HG02840 (cell line): ENCODE data around the gene SGO1.
"Not testable (repeated sequence)": the region's sequence is repeated elsewhere in the genome, so short reads cannot be mapped to it uniquely, and the experiment has no call there.

Source experiments
- ATAC-seq: cut with Tn5 transposase; IDR thresholded peaks from one replicate; pipeline ENCODE4 v1.9.1; 2021; ENCODE audit warnings: mild to moderate bottlenecking, moderate library complexity, moderate number of reproducible peaks; ENCODE audit not compliant: unreplicated experiment, low FRiP score

SGO1 gene

DNA sequence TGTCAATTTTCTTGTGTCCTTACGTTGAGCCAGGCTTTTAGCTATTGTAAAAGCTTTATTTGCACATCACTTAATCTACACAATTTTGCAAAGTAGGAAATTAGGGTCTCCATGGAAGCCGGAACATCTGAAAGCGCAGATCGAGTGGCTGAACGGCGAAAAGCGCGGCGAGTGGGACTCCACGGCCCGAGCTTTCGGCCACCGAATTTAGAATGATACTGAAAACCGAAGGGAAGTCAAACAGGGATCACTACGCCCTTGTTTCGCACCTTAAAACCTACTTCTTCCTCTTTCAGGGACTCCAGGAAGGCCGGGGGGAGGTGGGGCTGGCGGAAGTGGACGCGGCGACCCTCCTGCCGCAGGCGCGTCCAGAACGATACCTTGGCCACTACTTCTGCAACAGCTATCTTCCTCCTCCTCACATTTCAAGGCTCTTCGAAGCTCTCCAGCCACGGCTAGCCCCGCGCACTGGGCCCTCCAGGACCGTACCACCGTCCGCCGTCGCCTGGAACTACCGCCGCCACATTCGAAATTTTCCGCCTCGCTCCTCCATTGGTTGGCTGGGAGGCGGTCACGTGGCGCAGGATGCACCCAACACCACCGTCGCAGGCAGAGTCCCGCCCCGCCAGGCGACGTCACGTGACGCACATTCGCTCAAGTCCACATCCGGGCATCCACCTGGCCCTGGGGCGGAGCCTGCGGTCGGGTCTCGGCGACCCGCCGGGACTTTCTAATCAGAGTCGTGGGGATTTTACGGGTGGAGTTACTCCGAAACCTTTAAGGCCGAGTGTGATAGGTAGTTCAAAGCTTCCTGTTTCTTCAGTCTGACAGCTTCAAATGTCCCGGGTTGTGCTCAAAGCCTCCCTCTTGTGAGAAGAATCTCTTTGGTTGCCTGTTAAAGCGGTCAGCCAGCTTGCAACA is at the start of gene SGO1:
Gene SGO1, minus strand, starts transcription at position 528 of the 921 bp plus-strand sequence. CDS start 2,179 bp downstream, outside the sequence.
- peak; percentile 98 for ATAC-seq

DNA sequence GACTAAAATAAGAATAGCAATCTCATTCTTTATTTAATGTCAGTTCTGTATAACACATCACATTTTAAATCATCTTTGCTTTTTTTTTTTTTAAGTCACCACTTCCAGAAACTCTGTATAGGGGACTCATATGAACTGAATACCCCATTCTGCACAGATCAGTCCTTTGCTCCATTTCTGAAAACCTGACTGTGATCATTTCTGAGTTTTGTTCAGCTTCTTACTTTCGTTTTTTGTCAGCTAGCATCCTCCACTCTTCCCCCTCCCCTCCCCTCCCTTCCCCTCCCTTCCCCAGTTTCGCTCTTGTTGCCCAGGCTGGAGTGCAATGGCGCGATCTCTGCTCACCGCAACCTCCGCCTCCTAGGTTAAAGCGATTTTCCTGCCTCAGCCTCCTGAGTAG is 49.8 kb upstream of the SGO1 start:
- no peak for ATAC-seq

DNA sequence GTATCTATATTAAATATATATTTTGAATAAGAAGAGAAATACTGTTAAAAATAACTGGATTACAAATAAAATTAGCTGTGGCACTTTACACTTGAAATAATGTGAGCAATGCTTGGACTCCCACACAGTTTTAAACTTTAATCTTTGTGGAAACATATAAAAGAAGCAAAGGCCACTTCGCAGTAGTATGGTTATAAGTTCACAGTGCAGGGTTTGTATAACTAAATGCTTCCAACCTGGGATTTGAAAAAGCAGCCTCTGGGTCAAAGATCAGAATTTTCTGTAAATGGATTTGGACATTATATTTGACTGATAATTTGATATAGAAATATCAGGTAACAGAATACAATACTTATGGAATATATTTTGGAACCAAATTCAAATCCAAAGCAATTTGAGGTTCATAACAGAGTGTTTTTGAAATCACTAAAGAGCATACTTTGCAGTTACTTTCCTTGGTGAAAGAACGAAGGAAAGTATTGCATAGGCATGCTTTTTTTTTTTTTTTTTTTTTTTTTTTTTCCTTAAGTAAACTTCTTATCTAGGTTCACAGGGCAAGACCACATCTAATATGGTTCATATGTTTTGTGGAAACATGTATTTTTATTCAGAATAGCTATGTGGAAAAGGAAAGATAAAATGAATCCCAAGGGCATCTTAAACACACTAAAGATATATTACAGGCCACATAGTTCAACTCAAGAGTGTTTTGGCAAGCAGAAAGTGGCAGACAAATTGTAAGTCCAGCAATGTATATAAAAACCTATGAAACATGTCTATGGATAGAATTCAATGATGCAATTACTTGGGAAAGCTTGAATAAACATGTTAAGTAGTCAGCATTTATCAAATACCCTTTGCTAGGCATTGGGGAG is 47.1 kb upstream of the SGO1 start:
- ATAC-seq = no peak

DNA sequence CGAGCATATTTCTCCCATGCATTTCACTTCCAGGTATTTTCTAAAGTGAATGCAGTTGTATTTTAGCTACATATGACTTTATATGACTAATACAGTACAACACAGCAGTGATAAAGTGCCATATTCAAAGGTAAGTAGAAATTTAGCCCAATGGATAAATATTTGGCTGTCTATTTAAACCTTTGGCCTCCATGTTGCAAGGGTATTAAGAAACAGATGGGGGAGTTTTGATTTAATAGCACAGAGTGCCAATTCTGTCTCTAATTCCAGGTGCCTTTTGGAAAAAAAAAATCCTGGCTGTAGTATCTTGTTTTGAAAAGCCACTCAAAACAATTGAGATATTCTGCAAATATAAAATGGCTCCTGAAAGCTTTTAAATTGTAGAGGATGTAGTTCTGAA is 44.9 kb upstream of the SGO1 start:
- no peak for ATAC-seq

DNA sequence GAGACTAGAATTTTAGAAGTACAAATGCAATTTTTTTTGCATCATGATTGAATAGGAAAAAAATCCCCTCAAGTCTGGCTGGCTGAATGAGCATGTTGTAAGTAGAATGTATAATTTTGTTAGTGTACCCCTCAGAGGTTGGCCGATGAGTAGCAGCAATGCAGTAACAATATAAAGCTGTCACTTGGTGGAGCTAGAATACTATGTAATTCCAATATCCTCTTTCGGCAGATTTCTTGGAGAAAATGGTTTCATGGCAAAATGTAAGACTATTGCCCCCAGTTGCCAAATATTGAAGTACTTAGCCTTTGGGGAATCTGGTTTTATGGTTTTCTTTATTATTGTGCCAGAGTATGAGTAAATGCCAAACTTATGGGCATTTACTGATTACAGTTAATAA is 39.8 kb upstream of the SGO1 start:
- no peak for ATAC-seq

DNA sequence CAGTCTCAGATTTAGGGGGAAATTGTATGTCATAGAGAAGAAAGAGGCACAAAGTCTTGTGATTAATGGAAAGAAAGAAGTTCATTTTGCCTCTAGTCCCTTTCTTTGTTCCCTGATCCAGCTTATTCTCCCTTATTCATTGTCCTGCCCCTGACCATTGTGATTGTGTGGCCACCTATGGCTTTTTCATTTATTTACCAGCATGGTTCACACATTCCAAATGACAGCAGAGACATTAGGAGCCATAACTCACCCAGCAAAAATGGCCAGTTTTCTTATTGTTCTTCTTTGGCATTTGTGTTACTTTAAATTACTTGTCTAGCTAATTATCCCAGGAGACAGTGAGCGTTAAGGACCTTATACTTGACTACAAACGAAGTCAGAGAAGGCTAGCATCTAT is 36.3 kb upstream of the SGO1 start:
- ATAC-seq = no peak

DNA sequence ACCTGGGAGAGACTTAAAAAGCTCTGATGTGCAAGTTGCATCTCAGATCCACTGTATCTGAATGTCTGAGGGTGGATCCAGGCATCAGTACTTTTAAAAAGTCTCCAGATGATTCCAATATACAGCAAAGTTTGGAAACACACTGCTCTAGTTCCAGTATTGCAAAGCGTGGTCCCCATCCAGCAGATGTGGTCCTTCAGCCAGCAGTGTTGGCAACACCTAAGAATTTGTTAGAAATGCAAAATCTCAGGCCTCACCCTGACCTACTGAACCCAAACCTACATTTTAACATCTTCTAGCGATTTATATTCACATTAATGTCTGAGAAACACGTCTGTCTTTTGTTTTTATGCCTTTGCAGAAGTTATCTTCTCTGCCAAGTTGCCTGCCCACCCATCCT is 32.2 kb upstream of the SGO1 start:
- ATAC-seq = no peak

DNA sequence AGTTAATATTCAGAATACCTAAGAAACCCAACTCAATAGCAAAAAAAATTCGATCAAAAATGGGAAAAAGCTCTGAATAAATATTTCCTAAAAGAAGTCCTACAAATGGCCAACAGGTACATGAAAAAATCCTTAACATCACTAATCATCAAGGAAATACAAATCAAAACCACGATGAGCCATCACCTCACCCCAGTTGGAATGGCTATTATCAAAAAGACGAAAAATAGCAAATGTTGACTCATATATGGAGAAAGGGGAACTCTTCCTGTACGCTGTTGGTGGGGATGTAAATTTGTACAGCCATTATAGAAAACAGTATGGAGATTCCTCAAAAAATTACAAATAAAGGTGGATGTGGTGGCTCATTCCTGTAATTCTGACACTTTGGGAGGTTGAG is 29.6 kb upstream of the SGO1 start:
- ATAC-seq = no peak

DNA sequence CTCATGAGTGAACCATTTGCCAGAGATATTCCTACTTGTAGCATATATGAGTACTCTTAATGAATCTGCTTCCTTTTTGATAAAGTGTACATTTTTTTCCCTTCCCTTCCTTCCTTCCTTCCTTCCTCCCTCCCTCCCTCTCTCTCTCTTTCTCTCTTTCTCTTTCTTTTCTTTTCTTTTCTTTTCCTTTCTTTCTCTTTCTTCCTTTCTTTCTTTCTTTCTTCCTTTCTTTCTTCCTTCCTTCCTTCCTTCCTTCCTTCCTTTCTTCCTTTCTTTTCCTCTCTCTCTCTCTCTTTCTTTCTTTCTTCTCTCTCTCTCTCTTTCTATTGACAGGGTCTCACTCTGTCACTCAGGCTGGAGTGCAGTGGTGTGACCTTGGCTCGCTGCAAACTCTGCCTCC is 27.5 kb upstream of the SGO1 start:
- ATAC-seq = not testable (repeated sequence)

DNA sequence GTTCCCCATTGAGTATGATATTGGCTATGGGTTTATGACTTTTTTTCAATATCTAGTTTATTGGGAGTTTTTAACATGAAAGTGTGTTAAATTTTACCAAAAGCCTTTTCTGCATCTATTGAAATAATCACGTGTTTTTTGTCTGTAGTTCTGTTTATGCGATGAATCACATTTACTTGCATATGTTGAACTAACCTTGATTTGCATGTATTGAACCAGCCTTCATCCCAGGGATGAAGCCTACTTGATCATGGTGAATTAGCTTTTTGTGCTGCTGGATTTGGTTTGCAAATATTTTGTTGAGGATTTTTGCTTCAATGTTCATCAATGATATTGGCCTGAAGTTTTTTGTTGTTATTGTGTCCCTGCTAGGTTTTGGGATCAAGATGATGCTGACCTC is 21.9 kb upstream of the SGO1 start:
- ATAC-seq = not testable (repeated sequence)

DNA sequence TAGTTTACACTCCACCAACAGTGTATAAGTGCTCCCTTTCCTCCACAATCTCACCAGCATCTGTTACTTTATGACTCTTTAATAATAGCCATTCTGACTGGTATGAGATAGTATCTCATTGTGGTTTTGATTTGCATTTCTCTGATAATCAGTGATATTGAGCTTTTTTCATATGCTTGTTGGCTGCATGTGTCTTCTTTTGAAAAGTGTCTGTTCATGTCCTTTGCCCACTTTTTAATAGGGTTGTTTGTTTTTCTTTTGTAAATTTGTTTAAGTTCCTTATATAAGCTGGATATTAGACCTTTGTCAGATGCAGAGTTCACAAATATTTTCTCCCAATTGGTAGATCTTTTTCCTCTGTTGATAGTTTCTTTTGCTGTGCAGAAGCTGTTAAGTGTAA is 19.9 kb upstream of the SGO1 start:
- not testable (repeated sequence) for ATAC-seq

DNA sequence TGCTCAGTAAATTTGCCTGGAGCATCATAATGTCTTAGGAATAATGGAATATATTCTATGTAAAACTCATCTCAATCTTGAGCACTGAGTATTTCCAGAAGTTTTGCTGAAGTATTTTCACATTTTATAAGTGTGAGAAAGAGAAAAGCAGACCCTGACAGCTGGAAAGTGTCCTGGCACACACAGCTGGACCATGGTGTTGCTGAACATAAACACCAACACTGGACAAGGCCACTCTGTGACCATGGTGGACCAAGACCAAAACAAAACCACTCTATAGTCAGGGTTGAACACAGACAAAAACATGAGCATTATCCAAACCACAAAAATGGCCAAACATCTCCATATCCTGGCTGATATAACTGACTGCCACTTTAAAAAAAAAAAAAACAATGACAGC is 15.1 kb upstream of the SGO1 start:
- ATAC-seq = no peak

DNA sequence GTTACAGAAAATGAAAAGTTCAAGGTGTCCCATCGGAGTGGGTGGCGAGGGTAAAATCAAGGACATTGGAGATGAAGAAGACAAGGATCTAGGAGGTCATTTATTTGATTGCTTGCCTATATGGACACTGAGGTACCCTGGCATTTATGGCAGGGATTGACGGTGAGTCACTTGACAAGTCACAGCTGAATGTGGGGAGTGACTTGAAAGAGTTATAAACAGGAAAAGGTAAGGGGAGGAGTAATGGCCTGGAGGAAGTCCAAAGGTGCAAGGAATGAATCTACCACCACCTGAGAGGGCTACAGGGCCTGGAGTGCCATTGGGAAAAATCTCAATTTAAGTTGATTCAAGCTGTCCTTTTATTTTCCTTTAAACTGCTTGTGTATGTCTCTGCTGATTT is 11.8 kb upstream of the SGO1 start:
- no peak for ATAC-seq

DNA sequence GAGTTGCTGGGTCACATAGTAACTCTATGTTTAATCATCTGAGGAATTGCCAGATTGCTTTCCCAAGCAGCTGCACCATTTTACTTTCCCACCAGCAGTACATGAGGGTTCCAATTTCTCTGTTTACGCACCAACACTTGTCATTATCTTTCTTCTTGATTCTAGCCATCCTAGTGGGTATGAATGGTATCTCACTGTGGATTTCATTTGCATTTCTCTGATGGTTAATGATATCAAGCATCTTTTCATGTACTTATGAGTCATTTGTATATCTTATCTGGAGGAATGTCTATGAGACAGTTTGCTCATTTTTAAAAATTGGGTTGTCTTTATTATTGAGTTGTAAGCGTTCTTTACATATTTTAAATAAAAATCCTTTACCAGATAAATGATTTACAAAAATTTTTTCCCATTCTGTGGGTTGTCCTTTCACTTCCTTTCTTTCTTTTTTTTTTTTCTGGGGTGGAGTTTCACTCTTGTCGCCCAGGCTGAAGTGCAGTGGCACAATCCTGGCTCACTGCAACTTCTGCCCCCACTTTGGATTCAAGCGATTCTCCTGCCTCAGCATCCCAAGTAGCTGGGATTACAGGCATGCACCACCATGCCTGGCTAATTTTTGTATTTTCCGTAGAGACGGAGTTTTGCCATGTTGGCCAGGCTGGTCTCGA is 8.9 kb upstream of the SGO1 start:
- ATAC-seq = no peak

DNA sequence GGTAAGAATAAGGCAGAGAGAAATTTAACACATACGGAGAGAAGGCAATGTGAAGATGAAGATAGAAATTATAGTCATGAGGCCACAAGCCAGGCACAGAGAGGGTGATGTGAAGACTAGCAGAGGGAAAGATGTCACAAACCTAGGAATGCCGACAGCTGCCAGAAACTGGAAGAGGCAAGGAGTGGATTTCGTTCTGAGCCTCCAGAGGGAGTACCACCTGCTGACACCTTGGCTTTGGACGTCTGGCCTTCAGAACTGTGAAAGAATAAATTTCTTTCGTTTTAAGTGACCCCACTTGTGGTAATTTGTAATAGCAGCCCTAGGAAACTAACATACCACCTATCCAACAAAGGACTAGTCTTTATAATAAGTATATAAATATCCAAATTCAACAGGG is 5.0 kb upstream of the SGO1 start:
- ATAC-seq = no peak

DNA sequence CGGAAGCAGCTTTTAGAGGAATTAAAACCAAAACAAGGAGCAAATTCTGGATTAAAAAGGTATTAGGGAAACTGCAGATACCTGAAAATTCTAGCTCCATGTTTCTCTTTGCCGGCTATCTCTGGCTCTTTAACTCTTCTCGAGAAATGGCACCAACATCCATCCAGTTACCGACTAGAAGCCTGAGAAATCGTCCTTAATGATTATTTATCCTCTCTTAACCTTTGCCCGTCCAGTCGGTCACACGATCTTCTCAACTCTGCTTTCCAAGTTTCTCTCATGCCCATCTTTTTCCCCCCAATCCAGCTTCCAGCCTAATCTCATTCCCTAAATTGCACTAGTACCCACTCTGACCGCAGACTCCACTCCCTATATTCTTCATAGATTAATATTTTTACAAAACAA is 596 bp upstream of the SGO1 start:
- peak; percentile 8 for ATAC-seq

DNA sequence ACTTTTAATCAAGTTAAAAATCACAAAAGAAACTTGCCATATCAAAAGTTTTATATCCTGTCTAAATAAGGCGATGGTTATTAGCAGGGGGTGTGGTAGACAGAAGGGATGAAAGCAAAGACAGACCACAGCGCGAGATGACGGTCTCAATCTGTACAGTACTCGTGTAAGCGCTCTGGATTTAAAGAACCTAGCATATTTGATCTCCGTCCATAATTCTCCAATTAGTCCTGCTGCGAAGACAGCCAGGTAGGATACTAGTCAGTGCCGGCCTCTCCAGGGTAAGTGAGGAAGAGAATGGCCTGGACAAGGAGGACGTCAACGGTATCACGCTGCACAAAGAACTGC is 701 bp downstream of the SGO1 start:
- ATAC-seq = no peak

DNA sequence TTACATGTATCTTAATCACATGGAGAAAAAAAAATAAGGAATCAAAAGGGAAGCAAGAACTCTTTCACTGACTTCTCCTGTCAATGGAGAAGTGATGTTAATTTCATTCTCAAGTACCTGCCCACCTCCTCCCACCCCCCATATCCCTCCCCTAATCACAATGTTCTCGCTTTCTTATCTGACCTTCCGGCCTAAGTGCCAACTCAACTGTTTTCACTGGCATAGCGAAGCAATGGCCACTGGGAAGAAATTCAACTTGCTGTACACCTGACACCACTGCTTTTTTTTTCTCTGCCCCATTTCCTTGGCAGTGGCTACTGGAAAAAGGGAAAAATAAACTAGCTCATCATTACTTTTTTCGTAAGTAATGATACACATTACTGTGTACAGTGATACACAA is 3.8 kb downstream of the SGO1 start:
- no peak for ATAC-seq

DNA sequence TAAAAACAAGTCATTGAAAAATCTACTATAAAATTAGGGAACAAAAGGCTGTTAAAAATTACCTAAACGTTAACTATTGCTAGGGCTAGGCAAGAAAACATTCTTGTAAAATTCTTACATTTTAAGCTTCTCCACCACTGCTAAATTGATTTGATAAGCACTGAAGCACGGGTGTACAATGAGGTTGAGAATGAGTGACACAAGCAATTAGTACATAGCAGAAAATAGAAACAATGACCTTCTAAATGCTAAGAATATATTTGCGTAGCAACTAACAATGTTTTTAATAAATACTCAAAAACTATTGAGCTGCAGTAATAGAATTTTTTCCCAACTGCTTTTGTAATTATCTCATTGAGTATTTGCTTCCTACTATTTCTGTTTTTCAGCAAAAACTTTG is 4.7 kb downstream of the SGO1 start:
- no peak for ATAC-seq

DNA sequence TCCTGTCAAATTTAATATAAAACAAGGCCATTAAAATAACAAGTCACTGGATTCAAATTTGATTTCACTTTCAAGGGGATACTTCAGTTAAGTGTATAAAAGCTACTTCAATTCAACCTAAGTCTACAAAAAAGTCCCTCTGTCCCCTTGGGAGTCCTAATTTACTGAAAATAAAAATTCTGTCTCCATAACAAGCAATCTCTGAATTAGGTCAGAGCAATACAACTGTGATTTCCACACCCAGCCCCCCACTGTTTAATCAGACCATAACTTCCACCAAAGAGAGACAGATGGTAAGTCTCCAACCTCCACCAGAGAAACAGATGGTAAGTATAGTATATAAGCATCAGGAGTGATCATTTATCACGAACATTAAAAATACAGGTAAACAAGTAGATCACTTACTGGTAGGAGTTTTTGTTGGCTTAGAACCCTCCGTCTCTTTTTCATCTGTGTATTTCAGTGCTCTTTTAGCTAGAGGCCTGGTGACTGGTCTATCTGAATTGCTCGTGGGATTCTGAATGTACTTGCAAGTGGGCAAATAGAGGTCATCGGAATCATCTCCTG is 12.1 kb downstream of the SGO1 start:
- no peak for ATAC-seq

DNA sequence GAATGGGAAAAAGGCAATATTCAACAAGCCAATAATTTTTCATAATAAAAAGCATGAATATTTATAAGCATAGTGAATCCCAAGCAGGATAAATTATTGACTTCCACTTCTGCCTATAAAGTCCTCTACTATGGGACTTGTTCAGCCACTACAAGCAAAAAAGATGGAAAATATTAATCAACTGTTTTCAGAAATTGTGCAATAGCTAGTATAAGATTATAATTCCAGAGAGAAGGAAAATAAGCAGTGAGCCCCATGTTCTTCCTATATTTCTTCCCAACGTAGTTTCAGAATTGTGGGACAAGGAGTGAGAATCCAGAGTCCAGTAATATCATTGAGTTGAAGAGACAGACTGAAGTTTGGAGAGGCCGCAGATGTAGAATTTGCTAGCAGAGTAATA is 24.3 kb downstream of the SGO1 start:
- no peak for ATAC-seq
